HG02610 (cell line): ENCODE measurements around the gene UBE3B.

ENCODE experiments used
- ATAC-seq: cut with Tn5 transposase; IDR thresholded peaks from one replicate; pipeline ENCODE4 v1.9.1; 2021; ENCODE audit warnings: mild to moderate bottlenecking, moderate library complexity; ENCODE audit not compliant: unreplicated experiment

The UBE3B gene

DNA sequence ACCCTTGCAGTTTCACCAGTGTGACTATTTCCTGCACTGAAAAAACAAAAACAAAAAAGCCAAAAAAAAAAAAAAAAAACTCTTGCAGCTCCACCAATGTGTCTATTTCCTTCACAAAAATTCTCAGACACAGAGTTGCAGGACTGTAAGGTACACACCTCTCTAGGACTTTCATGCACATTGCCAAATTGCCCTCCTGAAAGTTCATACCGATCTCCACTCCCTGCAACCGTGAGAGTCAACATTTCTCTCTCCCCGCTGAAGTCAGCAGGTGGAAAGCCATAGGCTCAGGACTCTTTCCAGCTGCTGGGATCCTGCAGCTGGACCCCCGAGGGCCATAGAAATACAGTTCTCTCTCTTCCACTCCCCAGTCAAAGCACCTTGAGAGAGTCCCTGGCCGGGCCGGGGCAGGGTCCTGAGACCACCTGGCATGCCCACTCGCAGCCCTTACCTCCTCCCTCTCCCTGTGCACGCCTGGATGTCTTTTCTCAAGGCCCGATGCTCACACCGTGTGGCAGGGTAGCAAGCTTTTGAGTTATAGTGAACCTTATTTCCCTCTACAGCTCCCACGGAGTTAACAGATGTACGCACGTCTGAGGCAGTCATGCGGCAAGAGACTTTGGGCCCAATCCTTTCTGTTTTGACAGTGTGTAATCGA, 72.3 kb downstream of the UBE3B start:
- ATAC-seq = no peak

DNA sequence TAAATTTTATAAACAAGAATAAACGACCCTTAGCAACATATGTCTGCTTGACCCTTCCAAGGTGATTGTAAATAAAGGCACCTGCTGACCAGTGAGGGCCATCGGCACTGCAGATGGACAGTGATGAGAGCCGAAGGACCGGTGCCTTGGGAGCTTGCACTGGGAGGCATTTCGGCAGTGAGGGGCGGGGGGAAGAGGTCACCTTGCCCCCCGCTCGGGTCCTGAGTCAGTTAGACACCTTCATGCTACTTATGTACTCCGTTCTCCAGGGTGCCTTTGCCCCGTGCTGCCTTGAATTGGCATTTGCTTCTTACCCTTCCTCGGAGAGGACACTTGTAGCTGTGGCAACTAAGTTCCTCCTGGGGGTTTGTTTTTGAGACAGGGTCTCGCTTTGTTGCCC, 72.8 kb downstream of the UBE3B start:
- ATAC-seq = no peak

DNA sequence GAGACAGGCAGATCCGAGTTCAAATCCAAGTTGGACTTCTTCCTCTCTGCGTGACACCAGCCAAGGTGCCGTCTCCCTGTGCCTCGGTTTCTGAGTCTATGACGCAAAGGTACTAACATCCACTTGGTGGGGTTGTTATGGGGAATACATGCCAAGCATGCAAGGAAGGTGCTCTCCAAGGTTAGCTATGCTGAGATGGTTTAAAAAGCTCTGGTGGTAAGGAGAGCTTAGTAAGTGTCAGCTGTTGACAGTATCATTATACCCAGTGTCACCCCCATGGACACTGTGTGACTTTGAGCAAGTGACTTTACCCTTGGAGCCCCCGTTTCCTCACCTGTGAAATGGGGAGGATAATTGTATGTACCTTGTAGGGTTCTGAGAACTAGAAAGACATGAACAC, 73.7 kb downstream of the UBE3B start:
- ATAC-seq = no peak

DNA sequence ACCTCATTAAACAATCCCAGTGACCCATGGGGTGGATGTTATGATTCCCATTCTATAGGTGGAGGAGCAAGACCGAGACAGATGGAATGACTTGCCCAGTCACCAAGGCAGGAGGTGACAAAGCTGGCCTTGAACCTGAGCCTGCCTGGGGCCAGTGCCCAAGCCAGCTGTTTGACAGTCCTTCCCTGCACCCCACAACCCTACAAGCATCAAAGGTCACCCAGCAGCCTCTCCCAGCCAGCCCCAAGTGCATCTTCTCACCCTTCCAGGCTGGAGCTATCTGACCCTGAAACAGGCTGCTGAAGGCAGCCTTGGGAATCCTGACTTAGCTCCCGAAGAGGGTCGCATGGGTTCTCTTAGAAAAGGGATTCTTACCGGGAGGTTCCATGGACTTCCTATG, 75.5 kb downstream of the UBE3B start:
- ATAC-seq = no peak

DNA sequence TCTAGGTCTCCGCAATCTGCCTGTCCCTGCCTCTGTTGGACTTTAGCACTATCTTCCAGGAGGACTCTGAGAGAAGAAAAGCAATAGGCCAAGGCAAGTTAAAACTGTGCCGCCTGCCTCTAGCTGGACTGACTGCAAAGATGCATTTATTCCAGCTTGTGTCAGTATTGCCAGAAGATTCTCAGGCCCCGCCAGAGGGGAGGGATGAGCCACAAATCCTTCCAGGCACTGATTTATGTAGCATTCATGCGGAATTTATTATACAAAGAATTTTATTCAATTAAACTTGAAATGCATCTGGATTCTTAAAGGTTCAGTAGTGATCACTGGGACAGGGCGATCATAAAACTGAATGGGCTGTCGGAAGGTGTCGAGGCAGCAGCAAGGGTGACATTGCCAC, 76.0 kb downstream of the UBE3B start:
- ATAC-seq = no peak

DNA sequence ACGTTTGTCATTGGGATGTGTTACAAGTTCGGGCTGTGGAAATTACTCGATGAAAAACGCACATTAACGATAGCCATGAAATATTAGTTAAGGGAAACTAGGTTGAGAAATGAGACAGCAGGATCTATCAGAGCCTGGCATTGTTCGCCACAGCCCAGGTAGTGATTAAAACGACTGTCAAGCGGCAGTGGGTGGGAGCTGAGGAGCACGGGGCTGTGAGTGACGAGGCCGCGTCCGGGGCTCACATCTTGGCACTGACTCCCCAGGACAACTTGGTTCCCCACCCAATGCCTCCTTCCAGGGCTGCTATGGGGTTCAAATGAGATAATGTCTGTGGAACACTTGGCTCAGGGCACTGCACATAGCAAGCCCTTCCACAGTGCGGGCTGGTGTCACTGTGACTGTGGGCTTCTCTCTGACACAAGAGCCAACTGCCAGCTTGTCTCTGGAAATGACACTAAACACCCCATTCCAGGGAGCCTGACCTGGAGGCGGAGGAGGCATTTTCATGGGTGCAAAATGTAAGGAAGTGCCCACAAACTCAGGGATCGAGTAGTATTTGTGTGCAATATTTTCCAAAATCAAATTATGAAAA, 76.6 kb downstream of the UBE3B start:
- ATAC-seq = no peak

DNA sequence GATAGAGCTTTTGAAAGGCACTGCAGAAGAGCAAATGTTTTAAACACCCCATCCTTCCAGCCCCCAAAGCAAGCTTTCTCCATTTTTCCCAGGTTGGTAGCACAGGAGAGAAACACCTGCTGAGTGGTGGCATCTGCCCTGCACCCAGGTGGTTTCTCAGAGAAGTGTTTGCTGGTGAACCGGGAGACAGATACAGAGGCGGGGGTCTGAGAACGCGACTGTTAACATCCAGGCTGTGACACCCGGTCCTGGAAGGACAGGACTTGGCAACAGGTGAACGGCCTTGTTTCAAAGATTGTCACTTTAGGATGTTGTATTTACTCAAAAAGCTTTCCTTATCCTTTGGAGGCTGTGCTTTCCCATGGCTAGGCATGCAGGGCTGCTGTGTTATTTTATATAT, 77.3 kb downstream of the UBE3B start:
- ATAC-seq = no peak

DNA sequence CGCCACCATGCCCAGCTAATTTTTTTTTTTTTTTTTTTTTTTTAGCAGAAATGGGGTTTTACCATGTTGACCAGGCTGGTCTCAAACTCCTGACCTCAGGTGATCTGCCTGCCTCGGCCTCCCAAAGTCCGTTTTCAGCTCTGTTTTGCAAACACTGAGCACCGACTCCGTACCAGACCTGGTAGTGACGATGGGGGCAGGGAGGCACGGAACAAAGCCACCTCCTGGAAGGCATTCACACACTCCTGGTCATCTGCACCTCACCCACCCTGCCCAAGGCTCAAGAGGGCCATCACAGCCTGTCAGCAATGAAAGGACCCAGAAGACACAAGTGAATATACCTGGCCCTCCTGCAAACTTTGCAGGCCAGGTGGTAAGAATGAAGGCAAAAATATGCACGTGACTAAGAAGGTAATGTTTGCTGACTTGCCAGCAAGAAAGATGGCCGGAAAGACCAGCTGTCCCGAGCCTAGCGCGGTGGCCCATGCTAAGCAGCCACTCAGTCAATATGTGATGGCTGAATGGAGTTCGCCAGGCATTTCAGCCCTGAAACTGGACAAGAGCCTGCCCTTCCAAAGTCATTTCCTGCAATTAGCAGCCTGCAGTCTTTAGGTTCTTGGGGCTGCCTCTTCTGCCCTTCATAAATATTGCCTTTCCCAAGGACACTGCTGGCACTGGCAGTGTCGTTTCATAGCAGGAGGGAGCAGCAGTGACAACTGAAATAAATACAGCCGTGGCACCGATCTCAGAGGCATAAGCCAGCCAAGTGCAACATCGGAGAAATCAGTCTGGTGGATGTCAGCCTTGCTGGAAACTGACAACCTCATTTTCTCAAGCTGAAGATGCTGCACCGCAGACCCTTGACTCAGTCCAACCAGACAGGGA, 78.2 kb downstream of the UBE3B start:
- ATAC-seq = no peak

DNA sequence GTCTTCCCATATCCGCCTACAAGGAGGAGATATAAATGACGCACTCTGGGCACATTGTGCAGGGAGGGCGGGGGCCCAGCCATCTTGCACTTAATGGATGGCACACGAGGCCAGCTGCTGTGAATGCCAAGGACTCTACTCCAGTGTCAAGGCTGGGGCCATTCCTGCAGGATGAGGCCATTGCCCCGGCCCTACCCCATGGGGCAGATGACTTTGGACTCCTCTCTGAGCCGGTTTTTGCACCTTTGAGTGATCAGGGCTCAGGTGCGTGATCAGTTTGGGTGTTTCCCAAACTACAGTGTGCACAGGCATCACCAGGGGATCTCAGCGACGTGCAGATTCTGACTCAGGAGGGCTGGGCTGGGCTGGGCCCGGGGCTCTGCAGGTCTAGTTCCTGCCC, 79.8 kb downstream of the UBE3B start:
- ATAC-seq = no peak

DNA sequence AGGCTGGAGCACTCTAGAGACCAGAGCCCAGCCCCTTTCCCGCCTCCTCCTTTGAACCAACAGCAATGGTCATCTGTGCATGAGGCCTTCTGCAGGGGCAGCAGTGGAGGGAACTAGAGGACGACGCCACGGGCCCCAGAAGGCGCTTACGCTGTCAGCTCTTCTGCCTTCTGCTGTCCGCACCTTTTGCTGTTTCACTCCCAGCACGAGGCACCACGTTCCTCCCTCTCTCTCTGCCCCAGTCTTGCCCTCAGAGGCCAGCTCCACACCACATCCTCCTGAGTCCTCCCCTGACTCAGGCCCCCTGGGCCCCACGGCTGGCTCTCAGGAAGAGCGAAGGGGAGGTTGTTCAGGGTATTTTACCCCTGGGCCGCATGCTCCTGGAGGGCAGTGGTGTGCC, 80.4 kb downstream of the UBE3B start:
- no peak for ATAC-seq

DNA sequence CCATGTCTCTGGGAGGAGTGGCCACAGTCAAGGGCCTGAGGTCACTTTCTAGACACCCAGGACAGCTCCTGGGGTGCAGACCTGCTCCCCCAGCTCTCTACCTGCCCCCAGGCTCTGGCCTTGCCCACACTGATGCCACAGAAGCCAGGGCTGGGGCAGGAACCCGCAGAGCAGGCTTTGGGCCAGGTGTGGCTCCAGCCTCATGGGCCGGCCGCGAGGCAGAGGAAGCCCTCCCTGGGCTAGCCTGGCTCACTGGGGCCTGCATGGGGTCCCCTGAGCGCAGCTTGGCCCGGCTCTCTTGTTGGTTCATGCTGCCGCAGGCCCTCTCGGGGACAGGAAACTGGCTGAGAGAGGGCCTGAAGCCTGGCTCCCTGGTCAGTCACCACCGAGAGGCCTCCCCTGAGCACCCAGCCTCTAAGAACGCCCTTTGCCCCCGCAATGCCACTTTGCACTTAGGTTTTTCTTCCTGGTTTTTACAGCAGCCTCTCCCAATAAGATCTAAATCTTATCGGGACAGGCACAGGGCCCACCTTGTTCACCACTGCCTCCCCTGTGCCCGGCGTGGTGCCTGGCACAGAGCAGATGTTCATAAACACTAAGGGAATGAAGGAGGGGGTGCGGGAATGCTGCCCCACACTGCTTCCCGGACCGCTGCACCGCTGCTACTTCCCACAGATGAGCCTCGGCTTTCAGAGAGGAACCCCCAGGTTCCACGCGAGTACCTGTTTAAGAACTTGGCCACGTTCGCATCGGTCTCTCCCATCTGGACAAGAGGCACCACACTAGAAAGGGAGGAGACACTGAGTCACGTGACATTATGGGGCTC, 81.2 kb downstream of the UBE3B start:
- no peak for ATAC-seq

DNA sequence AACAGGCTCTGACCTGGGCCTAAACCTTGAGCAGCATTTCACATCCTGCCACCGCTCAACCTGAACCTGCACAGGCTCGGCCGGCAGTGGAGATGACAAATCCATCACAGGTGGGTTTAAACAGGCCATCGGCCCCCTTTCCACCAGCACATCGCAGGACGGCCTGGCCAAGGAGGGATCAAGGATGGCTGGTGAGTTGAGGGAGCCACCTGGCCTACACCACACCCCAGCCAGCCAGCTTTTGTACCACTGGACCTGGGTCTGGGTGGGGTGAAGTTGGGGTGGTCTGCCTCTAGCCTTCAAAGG, 81.7 kb downstream of the UBE3B start:
- ATAC-seq = no peak

DNA sequence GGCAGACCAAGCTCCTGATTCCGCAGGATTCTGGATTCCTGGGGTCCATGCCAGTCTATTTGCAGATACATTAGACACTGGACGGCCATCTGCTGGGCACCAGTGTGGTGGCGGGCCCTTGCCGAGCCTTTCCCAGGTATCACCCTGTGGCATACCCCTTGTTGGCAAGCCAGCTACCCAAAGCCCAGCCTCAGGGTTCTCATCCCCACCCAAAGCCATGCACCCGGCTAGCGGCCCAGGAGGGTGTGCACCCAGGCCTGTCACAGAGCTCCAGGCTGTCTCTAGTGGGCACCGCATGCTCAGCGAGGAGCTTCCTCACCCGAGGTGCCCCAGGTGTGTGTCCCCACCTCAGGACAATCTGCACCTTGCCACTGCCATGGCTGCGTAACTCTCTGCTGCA, 82.2 kb downstream of the UBE3B start:
- no peak for ATAC-seq

DNA sequence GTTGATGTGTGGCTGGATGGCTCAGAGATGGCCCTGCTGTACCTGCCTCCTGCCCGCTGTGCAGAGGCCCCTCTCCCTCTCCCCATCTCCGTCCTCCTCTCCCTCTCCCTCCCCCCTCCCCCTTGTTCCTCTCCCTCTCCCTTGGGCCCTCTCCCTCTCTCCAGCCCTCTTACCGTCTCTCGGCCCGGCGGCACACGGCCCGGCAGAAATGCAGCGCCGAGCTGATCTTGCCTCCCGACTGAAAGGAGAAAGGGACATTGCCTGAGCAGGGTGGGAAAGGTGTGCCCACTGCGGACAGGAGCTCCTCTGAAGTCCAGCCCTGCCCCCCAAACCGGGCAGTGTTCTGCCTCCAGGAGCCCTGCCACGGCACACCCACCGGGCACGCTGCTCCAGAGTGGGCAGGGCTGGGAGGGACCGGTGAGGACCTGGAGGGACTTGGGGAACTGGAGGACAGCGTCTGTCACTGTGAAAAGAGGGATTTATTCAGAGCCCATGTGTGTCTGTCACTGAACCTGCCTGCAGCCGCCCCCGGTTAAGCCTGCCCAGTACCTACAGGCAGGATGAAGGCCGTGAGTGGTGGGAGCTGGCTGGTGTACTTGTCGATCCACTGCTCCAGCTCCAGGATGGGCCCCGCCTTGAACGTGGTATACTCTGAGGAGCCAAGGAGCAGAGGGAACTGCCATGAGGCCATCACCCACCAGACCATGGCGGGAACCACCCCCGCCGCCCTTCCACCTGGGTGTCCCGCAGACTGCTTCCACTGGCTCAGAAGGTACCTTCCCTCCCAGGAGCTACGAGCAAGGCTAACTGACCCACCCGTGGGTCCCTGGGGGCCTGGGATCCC, 83.7 kb downstream of the UBE3B start:
- no peak for ATAC-seq

DNA sequence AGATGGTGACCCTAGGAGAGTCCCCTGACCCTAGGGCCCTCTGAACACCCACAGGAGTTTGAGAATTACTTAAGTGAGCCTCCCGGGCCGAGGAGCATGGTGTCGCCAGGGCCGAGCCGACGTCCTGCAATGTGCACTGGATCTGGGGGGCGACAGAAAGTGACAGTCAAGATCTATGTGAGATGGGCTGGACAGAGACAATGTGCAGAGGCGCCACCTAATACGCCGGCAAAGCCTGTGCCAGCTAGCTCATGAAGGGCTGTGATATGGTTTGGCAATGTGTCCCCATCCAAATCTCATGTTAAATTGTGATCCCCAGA, 84.2 kb downstream of the UBE3B start:
- no peak for ATAC-seq

DNA sequence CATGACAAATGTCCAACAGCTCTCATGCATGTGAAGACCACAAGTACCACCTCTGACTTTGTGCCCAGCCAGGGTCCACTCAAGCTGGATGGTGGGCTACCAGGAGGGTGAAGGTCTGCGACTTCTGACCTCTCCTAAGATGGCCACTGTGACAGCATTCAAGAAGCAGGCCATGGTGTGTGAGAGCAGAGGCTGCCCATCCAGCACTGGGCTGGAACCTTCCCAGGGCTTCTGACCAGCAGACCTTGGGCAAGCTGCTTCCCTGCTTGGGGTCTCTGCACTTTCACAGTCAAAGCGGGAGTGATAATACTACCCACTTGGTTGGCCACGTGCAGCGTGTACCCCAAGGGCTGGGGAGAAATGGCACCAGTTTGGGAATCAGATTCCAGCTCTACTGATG, 85.4 kb downstream of the UBE3B start:
- ATAC-seq = no peak

DNA sequence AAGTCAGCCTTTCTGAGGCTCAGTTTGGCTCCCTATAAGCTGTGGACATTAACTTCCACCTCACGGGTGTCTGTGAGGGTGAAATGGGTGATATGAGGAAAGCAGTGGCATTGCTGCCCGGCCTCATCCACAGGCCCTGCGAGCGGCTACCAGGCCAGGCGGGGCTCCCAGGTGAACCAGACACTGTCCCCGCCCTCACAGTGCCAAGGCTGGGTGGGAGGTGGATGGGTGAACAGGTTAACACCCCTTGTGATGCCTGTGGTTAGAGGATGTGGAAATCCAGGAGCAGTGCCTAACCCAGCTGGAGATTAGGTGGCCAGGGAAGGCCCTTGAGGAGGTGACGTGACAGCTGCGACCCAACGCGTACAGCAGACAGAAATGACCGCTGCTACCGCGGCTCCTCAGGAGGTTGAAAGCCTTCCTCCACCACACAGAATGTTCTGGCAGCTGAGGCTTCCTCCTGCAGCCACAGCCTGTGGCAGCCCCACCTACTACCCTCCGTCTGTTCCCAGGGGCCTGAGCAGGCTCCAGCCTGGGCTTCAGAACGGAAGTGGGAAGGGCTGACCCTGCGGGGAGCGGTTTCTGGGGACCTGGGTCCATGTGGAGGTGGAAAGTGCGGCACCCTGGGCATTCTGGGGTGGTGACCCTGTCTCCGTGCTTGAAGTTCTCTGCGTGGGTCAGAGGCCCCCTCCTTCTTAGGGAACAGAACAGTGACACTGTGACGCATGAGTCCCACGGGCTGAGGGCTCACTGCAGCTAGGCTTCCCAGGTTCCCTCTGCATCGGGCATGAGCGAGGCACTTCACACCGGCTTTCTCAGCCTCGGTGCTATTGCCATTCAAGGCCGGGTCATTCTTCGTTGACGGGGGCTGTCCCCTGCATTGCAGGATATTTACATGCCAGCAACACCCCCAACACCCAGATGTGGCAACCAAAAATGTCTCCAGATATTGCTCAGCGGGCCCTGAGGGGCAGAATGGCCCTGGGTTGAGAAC, 86.2 kb downstream of the UBE3B start:
- ATAC-seq = no peak

DNA sequence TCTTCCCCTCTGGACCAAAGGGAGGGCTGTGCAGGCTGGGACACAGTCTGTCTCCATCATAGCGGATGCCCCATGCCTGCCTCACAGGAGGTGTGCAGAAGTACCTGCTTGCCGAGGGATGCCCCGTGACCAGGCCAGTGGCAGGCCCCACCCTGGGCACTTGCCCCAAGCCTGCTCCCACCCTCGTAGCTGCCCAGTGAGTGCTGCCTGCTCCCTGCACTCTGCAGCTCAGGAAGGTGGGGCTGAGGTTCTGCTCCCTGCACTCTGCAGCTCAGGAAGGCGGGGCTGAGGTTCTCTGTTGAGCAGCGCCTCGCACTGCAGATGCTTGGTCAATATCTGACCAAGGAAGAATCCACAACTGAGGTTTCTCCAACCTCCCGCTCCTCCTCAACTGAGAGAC, 89.0 kb downstream of the UBE3B start:
- ATAC-seq = no peak

DNA sequence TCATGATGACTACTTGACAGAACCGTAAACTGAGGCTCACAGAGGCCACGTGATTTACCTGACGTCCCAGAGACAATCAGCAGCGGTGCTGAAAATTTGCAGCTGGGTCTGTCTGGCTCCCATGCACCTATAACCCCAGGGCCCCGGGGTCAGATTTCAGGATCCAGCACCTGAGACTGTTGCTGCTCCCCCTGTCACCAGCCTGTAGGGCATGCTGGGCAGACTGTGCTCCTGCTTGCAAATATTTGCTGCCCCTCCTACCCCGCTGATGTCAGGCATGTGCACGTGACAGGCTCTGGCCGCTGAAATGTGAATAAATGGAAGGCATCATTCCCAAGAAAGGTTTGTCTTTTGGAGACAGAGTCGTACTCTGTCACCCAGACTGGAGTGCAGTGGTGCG, 89.9 kb downstream of the UBE3B start:
- no peak for ATAC-seq

DNA sequence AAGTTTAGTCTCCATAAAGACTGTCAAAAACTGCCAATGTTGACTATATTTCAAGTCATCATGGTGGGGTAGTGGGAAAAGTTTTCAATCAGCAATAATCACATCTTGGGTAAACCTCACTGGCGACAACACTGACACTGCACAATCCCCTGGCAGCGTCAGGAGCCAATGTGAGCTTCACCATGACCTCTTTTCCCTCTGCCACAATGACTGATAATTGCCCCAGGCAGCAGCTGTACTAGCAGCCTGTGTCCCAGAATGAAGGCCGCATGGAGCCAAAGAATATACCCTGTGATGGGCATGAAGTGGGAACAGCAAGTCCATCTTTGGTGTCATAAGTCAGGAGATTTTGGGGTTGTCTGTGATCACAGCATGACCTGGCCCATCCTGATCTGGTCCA, 90.5 kb downstream of the UBE3B start:
- ATAC-seq = no peak
